OCI-LY1 (cell line): ENCODE data around the gene SAP30BP.

Source experiments
- EZH2 ChIP-seq: fragments of 200-600 bp; sonication (generic), shearing (Covaris generic); IDR thresholded peaks from 2 replicates; pipeline ENCODE4 v1.8.0; 2017; ENCODE audit warnings: borderline replicate concordance, mixed run types, mild to moderate bottlenecking, antibody characterized with exemption, low read length, moderate library complexity, mixed read lengths
- TF ChIP-seq, protein P1 (sequence below): fragments of 200-600 bp; sonication (generic), shearing (Covaris generic); IDR thresholded peaks from 2 replicates; pipeline ENCODE4 v1.5.1; 2017; ENCODE audit warnings: mild to moderate bottlenecking, antibody characterized with exemption, low read length, moderate library complexity, mixed read lengths

GRCh38 chr17:75645501-75645888 is 21.6 kb upstream of the SAP30BP start:
- TF ChIP-seq, protein P1, sequence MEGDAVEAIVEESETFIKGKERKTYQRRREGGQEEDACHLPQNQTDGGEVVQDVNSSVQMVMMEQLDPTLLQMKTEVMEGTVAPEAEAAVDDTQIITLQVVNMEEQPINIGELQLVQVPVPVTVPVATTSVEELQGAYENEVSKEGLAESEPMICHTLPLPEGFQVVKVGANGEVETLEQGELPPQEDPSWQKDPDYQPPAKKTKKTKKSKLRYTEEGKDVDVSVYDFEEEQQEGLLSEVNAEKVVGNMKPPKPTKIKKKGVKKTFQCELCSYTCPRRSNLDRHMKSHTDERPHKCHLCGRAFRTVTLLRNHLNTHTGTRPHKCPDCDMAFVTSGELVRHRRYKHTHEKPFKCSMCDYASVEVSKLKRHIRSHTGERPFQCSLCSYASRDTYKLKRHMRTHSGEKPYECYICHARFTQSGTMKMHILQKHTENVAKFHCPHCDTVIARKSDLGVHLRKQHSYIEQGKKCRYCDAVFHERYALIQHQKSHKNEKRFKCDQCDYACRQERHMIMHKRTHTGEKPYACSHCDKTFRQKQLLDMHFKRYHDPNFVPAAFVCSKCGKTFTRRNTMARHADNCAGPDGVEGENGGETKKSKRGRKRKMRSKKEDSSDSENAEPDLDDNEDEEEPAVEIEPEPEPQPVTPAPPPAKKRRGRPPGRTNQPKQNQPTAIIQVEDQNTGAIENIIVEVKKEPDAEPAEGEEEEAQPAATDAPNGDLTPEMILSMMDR: no peak
- no peak for TF ChIP-seq EZH2
